Stimulated activated CD4-positive, alpha-beta T cell treated with anti-CD3 and anti-CD28 coated beads, Interleukin-2, amount 100 ng/mL, for 4 hours (primary cell): ENCODE measurements around the gene CALHM5.
A peak's percentile ranks its signal among the peaks of the same experiment; 100 is the strongest.

Experiments used
- DNase-seq: peaks from one replicate; pipeline ENCODE4 v3.0.0-alpha.2; 2020; ENCODE audit warnings: low read depth

The CALHM5 gene

DNA sequence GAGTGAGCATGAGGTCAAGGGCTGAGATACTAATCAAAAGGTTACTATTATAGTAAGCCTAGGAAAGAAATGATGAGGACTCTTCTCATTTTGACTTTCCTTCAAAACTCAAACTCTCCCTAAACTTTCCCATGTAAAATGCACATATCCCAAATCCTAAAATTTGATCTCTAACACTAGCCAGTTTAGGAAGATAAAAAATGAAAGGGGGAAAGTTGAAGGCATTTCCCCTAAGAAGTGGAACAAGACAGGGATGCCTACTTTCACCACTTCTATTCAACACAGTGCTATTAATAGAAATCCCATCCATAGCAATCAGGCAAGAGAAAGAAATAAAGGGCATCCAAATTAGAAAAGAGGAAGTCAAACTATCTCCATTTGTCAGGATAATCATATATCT, 2.9 kb upstream of the CALHM5 start:
- no peak for DNase-seq

- no peak for DNase-seq
Measured at GRCh38 chr6:116512111-116512559, 696 bp downstream of the CALHM5 start.

DNA sequence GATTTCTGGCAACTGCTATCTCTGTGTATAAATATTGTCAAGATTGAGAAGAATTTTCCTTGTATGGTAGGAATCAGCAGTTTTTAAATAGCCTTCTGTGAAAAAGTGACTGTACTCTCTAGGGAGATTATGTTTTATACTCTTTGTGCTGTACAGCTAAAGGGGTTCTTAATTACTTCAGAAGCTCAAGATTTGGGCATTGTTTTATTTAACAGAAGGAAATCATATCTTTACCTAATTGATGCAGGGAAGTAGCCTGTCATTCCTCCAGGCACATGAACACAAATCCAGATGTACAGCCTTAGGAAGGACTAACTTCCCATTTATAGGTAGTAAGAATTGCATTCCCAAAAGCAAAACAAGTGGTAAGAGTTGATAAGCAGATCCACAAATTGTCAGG, 1.3 kb downstream of the CALHM5 start:
- DNase-seq, result no peak

DNA sequence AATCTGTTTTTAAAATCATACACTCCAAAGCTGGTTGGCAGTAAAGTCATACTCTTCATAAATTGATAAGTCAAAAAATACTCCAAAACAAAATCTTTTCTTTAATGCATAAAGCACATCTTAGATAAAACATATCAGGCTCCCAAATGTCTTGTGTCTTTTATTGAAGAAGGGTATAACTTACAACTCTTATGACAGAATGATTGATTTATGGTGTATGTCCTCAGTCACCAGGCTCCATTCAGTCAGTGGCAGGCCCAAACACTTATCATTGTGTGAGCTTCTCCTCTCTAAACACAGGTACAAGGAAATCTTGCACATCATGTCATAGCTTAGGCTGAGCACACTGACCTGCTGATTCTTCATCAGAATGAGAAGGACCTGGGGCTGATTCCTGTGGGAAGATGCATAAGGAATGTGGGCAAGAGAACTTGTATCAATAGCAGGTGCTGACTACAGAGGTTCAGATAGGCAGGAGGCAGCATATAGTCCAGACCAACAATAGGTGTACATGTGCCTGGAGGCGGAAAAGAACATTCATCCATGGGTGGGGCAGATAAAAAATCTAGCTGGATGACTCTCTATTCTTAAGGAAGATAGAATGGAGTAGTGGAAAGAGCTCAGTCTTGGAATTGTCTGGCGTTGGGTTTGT, 1.9 kb downstream of the CALHM5 start:
- no peak for DNase-seq

DNA sequence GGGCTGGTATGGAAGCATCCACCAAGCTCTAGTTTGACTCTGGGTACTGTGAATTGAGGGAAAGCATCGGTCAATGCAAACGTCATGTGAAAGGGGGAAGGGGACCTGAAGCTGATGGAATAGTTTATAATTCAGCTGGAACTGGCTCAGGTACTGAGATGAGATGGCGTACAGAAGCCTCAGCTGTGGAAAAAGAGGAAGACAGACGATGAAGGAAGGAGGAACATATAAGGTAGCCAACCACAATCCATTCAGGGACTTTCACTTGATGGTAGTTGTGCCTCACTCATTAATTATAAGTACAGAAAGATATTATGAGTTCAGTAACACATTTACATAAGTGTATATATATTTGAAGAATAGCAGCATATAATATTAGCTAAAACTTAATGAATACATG, 2.7 kb downstream of the CALHM5 start:
- DNase-seq, result no peak

- DNase-seq, result no peak
Measured at GRCh38 chr6:116515141-116515540, 3.7 kb downstream of the CALHM5 start.

- DNase-seq, result no peak
Measured at GRCh38 chr6:116518621-116519368, 7.4 kb downstream of the CALHM5 start.

- DNase-seq, result no peak
Measured at GRCh38 chr6:116522896-116523295, 11.5 kb downstream of the CALHM5 start.

GRCh38 chr6:116524236-116524635, 12.8 kb downstream of the CALHM5 start:
- no peak for DNase-seq

- no peak for DNase-seq
Measured at GRCh38 chr6:116528133-116528532, 16.7 kb downstream of the CALHM5 start.

- no peak for DNase-seq
Measured at GRCh38 chr6:116528780-116529179, 17.3 kb downstream of the CALHM5 start.

- no peak for DNase-seq
Measured at GRCh38 chr6:116529466-116530290, 18.2 kb downstream of the CALHM5 start.

- DNase-seq, result no peak
Measured at GRCh38 chr6:116530436-116530835, 19.0 kb downstream of the CALHM5 start.

- peak; percentile 47 for DNase-seq
Measured at GRCh38 chr6:116531675-116532570, 20.5 kb downstream of the CALHM5 start.

- DNase-seq, result no peak
Measured at GRCh38 chr6:116533233-116533957, 22.0 kb downstream of the CALHM5 start.

DNA sequence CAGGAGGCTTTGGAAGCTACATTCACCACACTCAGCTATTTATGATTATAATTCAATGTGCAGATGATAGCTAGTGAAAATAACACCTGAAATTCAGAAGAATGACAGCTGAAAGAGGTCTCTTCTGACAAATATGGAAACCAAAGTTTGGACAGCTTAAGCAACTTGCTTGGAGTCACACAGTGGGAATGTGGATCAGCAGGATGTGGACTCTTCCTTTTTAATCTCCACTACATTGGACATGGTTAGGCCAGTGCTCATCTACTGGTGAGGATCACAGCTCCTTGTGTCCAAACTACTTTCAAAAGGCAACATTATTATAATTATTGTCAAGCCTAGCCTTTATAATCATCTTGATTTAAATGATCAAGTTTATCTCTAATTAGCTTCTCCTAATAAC, 23.7 kb downstream of the CALHM5 start:
- no peak for DNase-seq

- DNase-seq, result no peak
Measured at GRCh38 chr6:116536216-116536621, 24.8 kb downstream of the CALHM5 start.

GRCh38 chr6:116542426-116542825, 31.0 kb downstream of the CALHM5 start:
- no peak for DNase-seq

DNA sequence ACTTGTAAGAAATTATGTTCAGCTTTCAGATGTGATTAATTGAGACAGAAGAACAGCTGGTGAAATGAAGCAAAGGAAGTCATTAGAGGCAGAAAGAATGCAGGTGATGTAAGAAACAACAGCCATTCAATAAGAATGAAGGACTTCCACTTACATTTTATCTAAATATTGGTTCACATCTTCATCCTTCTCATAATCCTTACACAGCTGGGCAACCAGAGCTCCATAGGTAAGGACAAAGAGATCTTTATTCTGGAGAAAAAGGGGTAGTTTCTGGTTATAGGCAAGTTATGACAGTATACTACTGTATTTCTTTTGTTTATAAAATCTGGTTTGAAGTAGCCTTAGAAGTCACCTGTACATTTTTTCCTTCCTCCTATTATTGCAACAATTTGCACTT, 31.7 kb downstream of the CALHM5 start:
- no peak for DNase-seq

GRCh38 chr6:116545651-116546050, 34.2 kb downstream of the CALHM5 start, which contains the start of gene TRAPPC3L:
Gene TRAPPC3L, minus strand, starts transcription at chr6:116545684. Its CDS starts 170 bp downstream, at chr6:116545514.
- no peak for DNase-seq

GRCh38 chr6:116547358-116547757, 35.9 kb downstream of the CALHM5 start:
- DNase-seq, result no peak
